ENCODE measurements around the gene CRYBG2.
"Not testable (repeated sequence)": the region's sequence is repeated elsewhere in the genome, so short reads cannot be mapped to it uniquely, and the experiment has no call there.

CRYBG2 gene

GRCh38 chr1:26350343-26350700 lies 3.6 kb downstream of the CRYBG2 start:
- no peak for DNase-seq

GRCh38 chr1:26349877-26350244 lies 4.1 kb downstream of the CRYBG2 start:
- DNase-seq = no peak

- DNase-seq = peak; percentile 98
Observed at GRCh38 chr1:26349188-26349876, 4.6 kb downstream of the CRYBG2 start.

DNA sequence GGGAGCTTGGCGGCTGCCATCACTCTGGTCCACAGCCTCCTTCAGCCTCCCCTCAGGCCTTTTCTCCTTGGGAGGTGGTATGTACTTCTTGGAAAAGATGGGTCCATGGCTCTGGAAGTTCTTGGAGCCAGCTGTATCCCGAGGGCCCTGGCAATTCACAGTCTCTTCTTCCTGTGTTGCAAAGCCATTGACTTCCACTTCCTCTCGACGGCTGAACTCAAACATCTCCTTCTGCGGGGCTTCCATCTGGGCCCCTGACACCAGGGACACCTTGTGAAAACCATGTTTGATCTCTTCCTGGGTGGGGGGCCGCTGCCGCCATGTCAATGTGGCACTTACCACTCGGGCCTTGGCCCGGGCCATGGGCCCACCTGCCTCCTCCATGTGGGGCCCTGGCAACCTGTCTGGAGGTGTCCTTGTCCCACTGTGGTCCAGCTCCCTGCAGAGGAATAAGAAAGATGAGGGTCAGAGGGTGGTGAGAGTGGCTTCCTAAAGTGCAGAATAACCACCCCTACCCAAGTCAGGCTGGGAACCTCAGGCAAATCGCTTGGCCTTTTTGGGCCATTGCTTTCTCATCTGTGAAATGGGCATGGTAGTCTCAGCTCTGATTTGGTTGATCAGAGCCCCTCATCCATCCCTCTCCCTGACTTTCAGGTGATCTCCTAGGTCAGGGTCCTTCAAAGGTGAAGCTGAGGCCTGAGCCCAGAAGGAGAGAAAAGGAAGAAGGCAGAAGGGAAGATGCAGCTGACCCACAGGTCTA lies 7.5 kb downstream of the CRYBG2 start:
- DNase-seq = no peak

DNA sequence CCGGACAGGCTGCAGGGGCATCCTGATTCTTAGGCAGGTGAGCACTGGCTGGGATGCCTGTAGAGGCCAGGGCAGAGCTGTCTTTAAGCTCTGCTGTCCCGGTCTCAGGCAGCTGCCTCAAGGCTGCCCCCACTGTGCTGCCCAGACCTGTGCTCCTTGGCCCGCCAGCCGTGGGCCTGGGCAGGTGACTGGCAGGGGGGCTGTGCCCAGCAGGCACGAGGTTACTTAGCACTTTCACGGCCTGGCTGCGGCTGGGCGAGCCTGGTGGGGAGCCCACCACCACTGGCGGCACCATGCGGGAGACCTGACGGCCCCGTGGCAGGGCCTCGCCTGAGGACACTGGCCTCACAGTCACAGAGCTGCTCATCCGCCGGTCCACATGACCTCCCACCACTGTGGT lies 8.2 kb downstream of the CRYBG2 start:
- no peak for DNase-seq

- DNase-seq = no peak
Observed at GRCh38 chr1:26344147-26344920, 9.6 kb downstream of the CRYBG2 start.

- no peak for DNase-seq
Observed at GRCh38 chr1:26340047-26340481, 13.9 kb downstream of the CRYBG2 start.

- DNase-seq = no peak
Observed at GRCh38 chr1:26338670-26339069, 15.3 kb downstream of the CRYBG2 start.

DNA sequence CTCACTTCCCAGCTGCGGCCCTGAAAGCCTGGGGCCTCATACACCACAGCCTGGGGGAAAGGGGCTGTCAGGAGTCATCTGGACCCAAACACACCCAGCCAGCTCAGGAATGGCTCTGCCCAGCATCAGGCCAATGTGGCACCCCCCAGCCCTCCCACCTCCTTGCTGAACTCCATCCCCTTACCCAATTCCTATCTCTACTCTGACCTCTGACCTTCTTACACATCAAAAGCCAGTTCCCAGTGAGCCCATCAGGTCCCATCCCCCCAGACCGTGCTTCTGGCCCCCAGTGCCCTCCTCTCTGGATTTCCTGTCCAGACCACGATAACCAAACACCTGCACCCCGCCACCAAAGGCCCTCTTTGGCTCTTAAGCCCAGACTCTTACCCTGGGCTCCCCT lies 16.3 kb downstream of the CRYBG2 start:
- no peak for DNase-seq

DNA sequence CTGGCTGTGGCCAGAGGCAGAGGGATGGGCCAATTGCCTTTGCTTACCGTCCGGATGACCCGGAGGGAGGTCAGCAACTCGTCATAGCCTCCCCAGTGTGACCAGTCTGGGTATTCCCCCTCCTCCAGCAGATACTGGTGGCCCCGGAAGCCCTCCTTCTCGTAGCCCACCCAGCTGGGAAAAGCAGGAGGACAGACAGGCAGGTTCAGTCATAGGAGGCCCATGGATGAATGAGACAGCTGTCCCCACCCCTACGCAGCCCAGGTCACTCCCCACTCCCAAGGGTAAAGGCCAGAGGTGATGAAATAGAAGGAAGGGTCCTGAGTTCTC lies 16.8 kb downstream of the CRYBG2 start:
- DNase-seq = no peak

DNA sequence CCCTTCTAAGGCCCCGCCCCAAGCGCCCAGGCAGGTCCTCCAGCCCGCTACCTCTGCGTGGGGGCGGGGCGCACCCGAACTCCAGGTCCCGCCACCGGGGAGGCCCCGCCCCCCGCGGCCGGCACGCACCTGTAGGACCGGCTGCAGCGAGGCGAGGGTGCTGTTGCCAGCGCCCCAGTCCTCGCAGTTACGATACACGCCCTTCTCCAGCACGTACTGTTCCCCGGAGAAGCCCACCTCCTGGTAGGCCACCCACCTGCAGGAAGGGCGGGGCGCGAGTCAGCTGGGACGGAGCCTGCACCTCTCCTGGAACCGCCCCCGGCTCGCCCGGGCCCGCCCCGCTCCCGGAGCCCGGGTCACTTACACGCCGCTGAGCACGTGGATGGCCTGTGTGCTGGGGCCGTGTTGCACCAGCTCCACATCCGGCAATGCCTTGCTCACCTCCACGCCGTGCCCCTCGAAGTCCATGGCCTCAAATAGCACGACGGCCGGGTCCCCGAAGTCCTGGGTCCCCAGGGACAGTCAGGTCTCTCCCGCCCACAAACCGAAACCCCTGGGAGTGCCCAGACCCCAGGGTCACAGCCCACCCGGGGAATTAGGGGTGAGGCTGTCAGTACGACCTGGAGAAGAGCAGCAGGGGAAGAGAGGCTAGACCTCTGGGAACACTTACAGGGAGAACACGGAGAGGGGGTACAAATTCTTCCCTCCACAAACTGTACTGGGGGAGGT lies 17.3 kb downstream of the CRYBG2 start:
- peak; percentile 66 for DNase-seq

DNA sequence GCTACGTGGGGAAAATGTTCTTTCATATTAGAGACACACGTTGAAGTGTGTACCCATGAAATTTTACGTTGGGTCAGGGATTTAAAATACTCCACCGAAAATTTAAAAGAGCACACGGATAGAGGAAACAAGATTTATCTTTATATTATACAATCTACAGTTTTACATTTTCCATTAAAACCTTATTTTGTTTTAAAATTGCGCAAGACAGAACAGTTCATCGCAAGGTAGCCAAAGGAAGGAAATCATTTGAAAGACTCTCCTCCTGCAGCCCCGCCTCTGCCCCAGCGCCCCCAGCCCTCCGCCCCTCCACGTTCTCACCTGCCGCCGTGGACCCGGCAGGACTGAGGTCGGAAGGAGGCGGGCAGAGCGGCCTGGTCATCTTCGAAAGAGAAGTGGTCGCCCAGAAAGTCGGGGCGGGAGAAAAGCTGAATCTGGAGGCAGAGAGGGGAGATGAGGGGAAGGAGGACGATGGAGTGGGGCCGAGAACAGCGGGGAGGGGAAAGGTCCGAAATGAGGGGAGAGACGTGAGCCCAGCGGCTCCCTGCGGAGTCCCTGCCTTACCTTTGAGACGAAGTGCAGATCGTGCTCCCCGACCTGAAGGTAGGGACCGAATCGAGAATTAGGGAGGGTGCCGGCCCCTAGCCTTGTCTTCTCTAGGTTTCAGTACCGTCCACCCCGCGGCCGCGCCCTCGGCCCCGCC lies 18.0 kb downstream of the CRYBG2 start:
- DNase-seq = no peak

DNA sequence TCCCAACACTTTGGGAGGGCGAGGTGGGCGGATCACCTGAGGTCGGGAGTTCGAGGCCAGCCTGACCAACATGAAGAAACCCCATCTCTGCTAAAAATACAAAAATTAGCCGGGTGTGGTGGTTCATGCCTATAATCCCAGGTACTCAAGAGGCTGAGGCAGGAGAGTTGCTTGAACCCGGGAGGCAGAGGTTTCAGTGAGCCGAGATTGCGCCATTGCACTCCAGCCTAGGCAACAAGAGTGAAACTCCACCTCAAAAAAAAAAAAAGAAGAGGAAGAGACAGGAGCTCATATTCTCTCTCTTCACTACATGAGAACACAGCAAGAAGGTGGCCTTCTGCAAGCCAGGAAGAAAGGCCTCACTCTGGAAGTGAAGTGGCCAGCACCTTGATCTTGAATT lies 20.6 kb downstream of the CRYBG2 start:
- not testable (repeated sequence) for DNase-seq

GRCh38 chr1:26330276-26330675 lies 23.7 kb downstream of the CRYBG2 start:
- no peak for DNase-seq

- not testable (repeated sequence) for DNase-seq
Observed at GRCh38 chr1:26329380-26329779, 24.6 kb downstream of the CRYBG2 start.

GRCh38 chr1:26328597-26328996 lies 25.3 kb downstream of the CRYBG2 start:
- DNase-seq = no peak

GRCh38 chr1:26327956-26328362 lies 26.0 kb downstream of the CRYBG2 start:
- DNase-seq = no peak

- DNase-seq = no peak
Observed at GRCh38 chr1:26324550-26324949, 29.4 kb downstream of the CRYBG2 start.

- DNase-seq = no peak
Observed at GRCh38 chr1:26323382-26323781, 30.5 kb downstream of the CRYBG2 start.

GRCh38 chr1:26322042-26322331 lies 31.9 kb downstream of the CRYBG2 start:
- no peak for DNase-seq

GRCh38 chr1:26321315-26322041 lies 32.5 kb downstream of the CRYBG2 start:
- peak; percentile 84 for DNase-seq

- no peak for DNase-seq
Observed at GRCh38 chr1:26320896-26321295, 33.0 kb downstream of the CRYBG2 start.

Measured in EL (cell line).